GM12801 (cell line): ENCODE measurements around the gene ZNRF4.

Experiments used
- TF ChIP-seq, protein P1 (sequence below): IDR thresholded peaks from one replicate; pipeline ENCODE4 v1.5.1; 2011; ENCODE audit warnings: control low read depth; ENCODE audit not compliant: insufficient read length; ENCODE audit errors: extremely low read depth

ZNRF4 gene

DNA sequence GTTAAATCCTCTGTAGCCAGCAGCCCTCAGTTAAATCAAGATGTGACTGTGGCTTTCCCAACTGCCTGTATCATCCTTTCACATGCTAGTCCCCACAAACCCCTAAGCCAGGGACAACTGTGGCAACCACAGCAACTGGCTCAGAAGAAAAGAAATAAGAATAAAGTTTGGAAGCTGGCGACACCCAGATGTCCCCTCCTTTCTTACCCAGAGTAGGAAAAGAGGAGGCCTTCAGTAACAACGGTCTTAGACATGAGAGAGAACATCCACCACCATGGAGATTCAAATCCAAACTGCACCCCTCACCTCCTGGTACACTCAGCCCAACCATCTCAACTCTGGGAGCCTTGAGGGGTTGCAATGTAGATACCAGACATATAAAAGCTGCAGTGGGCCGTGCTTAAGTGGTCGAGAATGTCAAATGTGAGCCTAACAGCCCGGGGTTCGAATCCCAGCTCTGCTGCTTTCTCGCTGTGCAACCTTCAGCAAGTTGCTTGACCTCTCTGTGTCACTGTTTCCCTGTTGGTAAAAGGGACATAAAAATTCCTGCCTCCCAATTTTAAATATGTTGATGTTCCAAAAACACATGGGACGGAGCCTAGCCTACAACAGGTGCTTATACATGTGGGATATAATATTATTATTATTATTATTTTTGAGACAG lies 23.8 kb downstream of the ZNRF4 start:
- TF ChIP-seq, protein P1, sequence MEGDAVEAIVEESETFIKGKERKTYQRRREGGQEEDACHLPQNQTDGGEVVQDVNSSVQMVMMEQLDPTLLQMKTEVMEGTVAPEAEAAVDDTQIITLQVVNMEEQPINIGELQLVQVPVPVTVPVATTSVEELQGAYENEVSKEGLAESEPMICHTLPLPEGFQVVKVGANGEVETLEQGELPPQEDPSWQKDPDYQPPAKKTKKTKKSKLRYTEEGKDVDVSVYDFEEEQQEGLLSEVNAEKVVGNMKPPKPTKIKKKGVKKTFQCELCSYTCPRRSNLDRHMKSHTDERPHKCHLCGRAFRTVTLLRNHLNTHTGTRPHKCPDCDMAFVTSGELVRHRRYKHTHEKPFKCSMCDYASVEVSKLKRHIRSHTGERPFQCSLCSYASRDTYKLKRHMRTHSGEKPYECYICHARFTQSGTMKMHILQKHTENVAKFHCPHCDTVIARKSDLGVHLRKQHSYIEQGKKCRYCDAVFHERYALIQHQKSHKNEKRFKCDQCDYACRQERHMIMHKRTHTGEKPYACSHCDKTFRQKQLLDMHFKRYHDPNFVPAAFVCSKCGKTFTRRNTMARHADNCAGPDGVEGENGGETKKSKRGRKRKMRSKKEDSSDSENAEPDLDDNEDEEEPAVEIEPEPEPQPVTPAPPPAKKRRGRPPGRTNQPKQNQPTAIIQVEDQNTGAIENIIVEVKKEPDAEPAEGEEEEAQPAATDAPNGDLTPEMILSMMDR: no peak

DNA sequence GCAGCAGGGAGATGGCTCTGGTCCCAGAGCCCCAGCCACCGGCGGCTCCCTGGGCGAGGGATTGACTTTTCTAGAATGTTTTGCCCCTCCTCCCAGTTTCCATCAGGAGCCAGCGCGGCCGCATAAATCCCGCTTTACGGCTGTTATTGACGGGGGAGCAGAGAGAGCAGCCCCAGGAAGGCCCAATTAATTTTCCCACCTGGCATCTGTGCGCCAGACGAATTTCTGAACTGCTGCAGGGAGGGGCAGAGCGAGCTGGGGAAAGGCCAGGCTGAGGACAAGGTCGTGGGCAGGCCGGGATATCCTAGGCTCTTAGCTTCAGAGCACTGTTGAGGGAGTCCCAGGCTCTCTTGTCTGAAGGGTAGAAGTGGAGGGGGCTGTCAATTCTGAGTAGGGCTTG lies 24.7 kb downstream of the ZNRF4 start:
- TF ChIP-seq, protein P1: no peak

DNA sequence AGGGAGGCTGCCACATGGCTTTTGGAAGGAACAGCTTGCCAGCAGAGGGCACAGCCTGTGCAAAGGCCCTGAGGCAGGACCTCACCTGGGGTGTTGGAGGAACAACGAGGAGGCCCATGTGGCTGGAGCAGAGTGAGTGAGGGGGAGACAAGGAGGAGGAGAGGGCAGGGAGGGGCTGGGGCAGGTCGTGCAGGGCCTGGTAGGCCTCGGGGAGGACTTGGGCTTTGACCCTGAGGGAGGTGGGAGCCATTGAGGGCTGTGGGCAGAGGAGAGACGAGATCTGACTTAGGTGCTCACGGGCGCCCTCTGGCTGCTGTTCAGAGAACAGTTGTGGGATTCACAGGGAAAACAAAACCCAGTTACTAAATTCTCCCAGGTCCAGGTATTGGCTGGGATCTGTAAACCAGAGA lies 25.2 kb downstream of the ZNRF4 start:
- TF ChIP-seq, protein P1: no peak

DNA sequence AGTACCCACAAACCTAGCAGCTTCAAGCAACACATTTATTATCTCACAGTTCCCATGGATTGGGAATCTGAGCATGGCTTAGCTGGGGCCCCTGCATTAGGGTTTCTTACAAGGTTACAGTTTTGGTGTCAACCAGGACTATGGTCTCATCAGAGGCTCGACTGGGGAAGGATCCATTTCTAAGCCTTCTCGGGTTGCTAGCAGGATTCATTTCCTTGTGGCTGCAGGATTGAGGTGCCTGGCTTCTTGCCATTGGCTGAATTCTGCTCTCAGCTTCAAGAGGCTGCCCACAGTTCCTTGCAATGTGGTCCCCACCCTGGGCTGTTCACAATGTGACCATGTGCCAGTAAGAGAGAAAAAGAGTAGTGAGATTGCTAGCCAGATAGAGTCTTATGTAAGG lies 26.7 kb downstream of the ZNRF4 start:
- TF ChIP-seq, protein P1: no peak

DNA sequence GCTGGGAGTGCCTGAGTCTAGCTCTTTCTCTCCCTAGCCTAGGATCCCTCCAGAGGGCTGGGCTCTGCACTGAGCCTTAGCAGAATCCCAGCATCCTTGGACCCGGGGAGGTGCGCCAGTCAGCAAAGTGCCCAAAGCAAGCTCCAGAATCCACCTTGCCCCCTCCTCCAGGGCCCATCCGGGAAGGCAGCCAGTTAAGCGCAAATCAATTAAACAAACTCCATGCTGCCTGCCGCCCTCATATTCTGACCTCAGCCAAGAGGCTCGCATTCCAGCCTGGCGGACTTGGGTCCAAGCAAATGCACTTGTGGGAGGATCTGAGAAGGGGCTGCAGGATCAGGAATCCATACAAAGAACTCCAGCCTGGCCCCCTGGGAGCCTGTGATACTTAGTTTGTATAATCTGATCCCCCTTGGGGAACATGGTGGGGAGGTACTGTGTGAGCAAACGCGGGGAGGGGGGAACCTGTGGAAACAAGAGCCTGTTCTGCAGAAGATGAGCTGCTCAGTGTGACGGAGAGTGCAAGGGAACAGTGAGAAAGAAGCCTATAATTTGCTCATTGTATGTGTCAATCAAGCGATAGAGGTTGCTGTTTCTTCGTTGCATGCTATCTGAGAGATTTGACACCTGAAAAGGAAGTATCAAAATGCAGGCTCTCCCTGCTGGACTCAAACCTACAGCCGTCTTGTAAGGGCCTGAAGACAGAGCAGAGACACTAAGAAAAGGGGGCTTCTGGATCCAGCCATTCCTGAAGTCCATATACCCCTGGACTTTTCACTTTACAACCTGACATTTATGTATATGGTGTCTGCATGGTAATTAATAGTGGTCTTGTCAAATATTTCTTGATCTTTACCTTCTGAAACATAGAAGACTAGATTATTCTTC lies 29.4 kb downstream of the ZNRF4 start:
- TF ChIP-seq, protein P1: no peak

DNA sequence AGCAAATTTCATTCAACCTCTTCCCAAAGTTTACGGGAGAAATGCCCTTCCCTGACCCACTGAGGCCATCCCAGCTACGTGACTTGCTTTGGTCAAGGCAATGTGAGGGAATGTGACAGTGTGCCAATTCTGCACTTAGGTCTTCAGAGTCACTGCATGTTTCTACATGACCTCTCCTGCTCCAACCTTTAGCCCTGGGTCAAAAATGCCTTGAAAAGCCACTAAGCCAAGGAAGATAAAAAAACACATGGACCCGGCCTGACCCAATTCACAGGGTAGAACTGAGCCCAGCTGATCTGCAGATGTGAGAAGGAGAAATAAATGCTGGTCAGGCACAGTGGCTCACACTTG lies 30.0 kb downstream of the ZNRF4 start:
- TF ChIP-seq, protein P1: no peak

DNA sequence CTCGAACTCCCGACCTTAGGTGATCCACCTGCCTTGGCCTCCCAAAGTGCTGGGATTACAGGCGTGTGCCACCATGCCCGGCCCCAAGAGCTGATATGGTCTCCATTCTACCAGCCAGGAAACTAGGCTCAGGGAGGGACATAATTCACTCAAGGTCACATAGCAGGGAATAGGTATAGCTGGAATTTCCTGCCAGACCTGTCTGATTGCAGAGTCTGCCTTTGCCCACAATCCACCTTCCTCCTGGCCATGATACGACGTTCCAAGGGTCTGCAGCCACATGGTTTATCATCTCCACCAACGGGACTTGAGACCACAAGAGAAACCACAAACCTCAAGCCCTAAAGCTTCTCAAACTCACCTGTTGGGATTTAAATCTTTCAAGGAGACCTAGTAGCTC lies 32.0 kb downstream of the ZNRF4 start:
- TF ChIP-seq, protein P1: no peak
